Muscle of arm (tissue), 14 donors: ENCODE measurements around the gene CCNF. TPM values are rescaled to one million over a fixed set of nuclear protein-coding genes. Genes with fewer than 3 reads are reported as not detected.
"Not testable (repeated sequence)": the region's sequence is repeated elsewhere in the genome, so short reads cannot be mapped to it uniquely, and the experiment has no call there.

Source experiments
- DNase-seq: peaks from one replicate; pipeline ENCODE4 v3.0.0-alpha.2; 2013
- long read RNA-seq, 11 donors: transcript quantifications; one replicate each; lab custom pipeline, GENCODE V29; 2026
- polyA plus RNA-seq, 12 donors: library from polyadenylated mRNA; unstranded; fragments of 120-200 nt; gene quantifications; one replicate each; pipeline ENCODE4 v1.2.1, GENCODE V29; 2013; ENCODE audit not compliant: insufficient read length in 12 of 12

CCNF gene
- 1 to 10 TPM in 11 of 12 donors, not detected in 1; 3.3 to 9.5 (median 6.5) TPM for polyA plus RNA-seq
- long read RNA-seq, donor 1, full-length matches to known transcripts: 2 of 2 reads
- long read RNA-seq, donor 1, partial matches to known transcripts: 0 of 2 reads
- long read RNA-seq, donor 1, other reads (novel, unspliced or antisense): 0 of 2 reads
- long read RNA-seq, donor 2: 0 reads
- long read RNA-seq, donor 3, full-length matches to known transcripts: 2 of 2 reads
- long read RNA-seq, donor 3, partial matches to known transcripts: 0 of 2 reads
- long read RNA-seq, donor 3, other reads (novel, unspliced or antisense): 0 of 2 reads
- long read RNA-seq, donor 4, full-length matches to known transcripts: 2 of 2 reads
- long read RNA-seq, donor 4, partial matches to known transcripts: 0 of 2 reads
- long read RNA-seq, donor 4, other reads (novel, unspliced or antisense): 0 of 2 reads
- long read RNA-seq, donor 5, full-length matches to known transcripts: 3 of 3 reads
- long read RNA-seq, donor 5, partial matches to known transcripts: 0 of 3 reads
- long read RNA-seq, donor 5, other reads (novel, unspliced or antisense): 0 of 3 reads
- long read RNA-seq, donor 6: 0 reads
- long read RNA-seq, donor 7: 0 reads
- long read RNA-seq, donor 8: 0 reads
- long read RNA-seq, donor 9: 0 reads
- long read RNA-seq, donor 10, full-length matches to known transcripts: 2 of 2 reads
- long read RNA-seq, donor 10, partial matches to known transcripts: 0 of 2 reads
- long read RNA-seq, donor 10, other reads (novel, unspliced or antisense): 0 of 2 reads
- long read RNA-seq, donor 11, full-length matches to known transcripts: 1 of 1 reads
- long read RNA-seq, donor 11, partial matches to known transcripts: 0 of 1 reads
- long read RNA-seq, donor 11, other reads (novel, unspliced or antisense): 0 of 1 reads

GRCh38 chr16:2429034-2429770 lies at the start of gene CCNF:
Gene CCNF (plus strand): TSS chr16:2429447. CDS start chr16:2429482, 35 bp downstream.
- DNase-seq: peak; percentile 97

GRCh38 chr16:2383501-2383900 lies 45.7 kb upstream of the CCNF start:
- DNase-seq: no peak

GRCh38 chr16:2384426-2384825 lies 44.8 kb upstream of the CCNF start:
- DNase-seq: no peak

GRCh38 chr16:2385190-2385836 lies 43.9 kb upstream of the CCNF start:
- DNase-seq: no peak

- not testable (repeated sequence) for DNase-seq
Measured at GRCh38 chr16:2385982-2386381, 43.3 kb upstream of the CCNF start.

GRCh38 chr16:2386990-2387389 lies 42.3 kb upstream of the CCNF start:
- DNase-seq: no peak

- no peak for DNase-seq
Measured at GRCh38 chr16:2388139-2388874, 40.9 kb upstream of the CCNF start.

GRCh38 chr16:2388875-2389433 lies 40.3 kb upstream of the CCNF start:
- no peak for DNase-seq

- no peak for DNase-seq
Measured at GRCh38 chr16:2392025-2392424, 37.2 kb upstream of the CCNF start.

GRCh38 chr16:2398520-2398919 lies 30.7 kb upstream of the CCNF start:
- DNase-seq: no peak

- no peak for DNase-seq
Measured at GRCh38 chr16:2404099-2404498, 25.1 kb upstream of the CCNF start.

GRCh38 chr16:2415085-2415484 lies 14.2 kb upstream of the CCNF start:
- DNase-seq: no peak

GRCh38 chr16:2420035-2420434 lies 9.2 kb upstream of the CCNF start:
- no peak for DNase-seq

GRCh38 chr16:2422123-2422867 lies 7.0 kb upstream of the CCNF start:
- DNase-seq: no peak

GRCh38 chr16:2424061-2425007 lies 4.9 kb upstream of the CCNF start:
- no peak for DNase-seq

- DNase-seq: no peak
Measured at GRCh38 chr16:2425008-2425518, 4.2 kb upstream of the CCNF start.

GRCh38 chr16:2425825-2426430 lies 3.3 kb upstream of the CCNF start:
- no peak for DNase-seq

- no peak for DNase-seq
Measured at GRCh38 chr16:2426941-2427361, 2.3 kb upstream of the CCNF start.
